Loucy (cell line): ENCODE results near the gene IMPACT.

Experiments used
- H2AFZ ChIP-seq: fragments of 200-600 bp; sonication (generic); 2 replicates; pipeline ENCODE4 v1.6.0; 2016; ENCODE audit warnings: antibody characterized with exemption, mild to moderate bottlenecking, low read length, moderate library complexity
- H3F3A ChIP-seq: fragments of 200-600 bp; 2 replicates; pipeline ENCODE4 v1.6.0; 2016; ENCODE audit warnings: antibody characterized with exemption, low read depth, mild to moderate bottlenecking
- H3K27me3 ChIP-seq: fragments of 200-600 bp; sonication (generic); 2 replicates; pipeline ENCODE4 v1.6.1; 2014; ENCODE audit warnings: low read length, mild to moderate bottlenecking; ENCODE audit not compliant: insufficient read depth, poor library complexity, severe bottlenecking
- H3K36me3 ChIP-seq: fragments of 200-600 bp; sonication (generic); 2 replicates; pipeline ENCODE4 v1.6.1; 2016; ENCODE audit warnings: low read length; ENCODE audit not compliant: insufficient read depth
- H3K4me1 ChIP-seq: fragments of 200-600 bp; sonication (generic); 2 replicates; pipeline ENCODE4 v1.5.1; 2014; ENCODE audit warnings: low read length, mild to moderate bottlenecking; ENCODE audit not compliant: insufficient read depth, poor library complexity, severe bottlenecking
- H3K4me2 ChIP-seq: fragments of 200-600 bp; sonication (generic); 2 replicates; pipeline ENCODE4 v1.6.0; 2014; ENCODE audit warnings: antibody characterized with exemption, low read length, low read depth, mild to moderate bottlenecking; ENCODE audit not compliant: poor library complexity, severe bottlenecking
- H3K4me3 ChIP-seq: fragments of 200-600 bp; sonication (generic); 2 replicates; pipeline ENCODE4 v1.5.1; 2014; ENCODE audit warnings: low read length, mild to moderate bottlenecking, mixed read lengths; ENCODE audit not compliant: poor library complexity, severe bottlenecking
- H3K79me2 ChIP-seq: fragments of 200-600 bp; sonication (generic); 2 replicates; pipeline ENCODE4 v1.6.1; 2014; ENCODE audit warnings: low read length; ENCODE audit not compliant: insufficient read depth
- H3K9ac ChIP-seq: fragments of 200-600 bp; sonication (generic); 2 replicates; pipeline ENCODE4 v1.6.0; 2014; ENCODE audit warnings: mild to moderate bottlenecking, low read depth, low read length, moderate library complexity; ENCODE audit not compliant: poor library complexity, severe bottlenecking
- H3K9me2 ChIP-seq: fragments of 200-600 bp; sonication (generic); replicated peaks from 2 replicates; pipeline ENCODE4 v1.6.1; 2016; ENCODE audit warnings: low read depth, low read length, mixed read lengths
- H3K9me3 ChIP-seq: fragments of 200-600 bp; sonication (generic); 2 replicates; pipeline ENCODE4 v1.6.1; 2014; ENCODE audit warnings: mild to moderate bottlenecking, antibody characterized with exemption, low read length, low read depth; ENCODE audit not compliant: insufficient read depth
- H4K20me1 ChIP-seq: fragments of 200-600 bp; sonication (generic); 2 replicates; pipeline ENCODE4 v1.6.0; 2014; ENCODE audit warnings: antibody characterized with exemption, low read length, mild to moderate bottlenecking; ENCODE audit not compliant: insufficient read depth, poor library complexity, severe bottlenecking
- CTCF ChIP-seq: fragments of 200-600 bp; sonication (generic); conservative IDR thresholded peaks from 2 replicates; pipeline ENCODE4 v1.5.1; 2014; ENCODE audit warnings: mild to moderate bottlenecking, antibody characterized with exemption, low read length
- EZH2phosphoT487 ChIP-seq: fragments of 200-600 bp; IDR thresholded peaks from 2 replicates; pipeline ENCODE4 v1.6.1; 2018; ENCODE audit warnings: antibody characterized with exemption, mild to moderate bottlenecking, moderate library complexity, borderline replicate concordance

IMPACT gene

GRCh38 chr18:24417480-24417879, 9.0 kb upstream of the IMPACT start:
- no peaks in the 10 kb centered on the region for H3F3A ChIP-seq
- H3K4me1 ChIP-seq = peaks cover 3% of the 10 kb centered on the region
- H4K20me1 ChIP-seq = no peaks in the 10 kb centered on the region
- no peaks in the 10 kb centered on the region for H3K9me2 ChIP-seq
- no peaks in the 10 kb centered on the region for H3K79me2 ChIP-seq
- no peak for TF ChIP-seq CTCF
- TF ChIP-seq EZH2phosphoT487 = no peak
- no peak overlapping the region for H3K4me3 ChIP-seq
- no peak overlapping the region for H3K9ac ChIP-seq
- no peak overlapping the region for H3K4me2 ChIP-seq
- H3K36me3 ChIP-seq = no peaks in the 10 kb centered on the region
- H3K27me3 ChIP-seq = no peaks in the 10 kb centered on the region
- H2AFZ ChIP-seq = no peak overlapping the region
- H3K9me3 ChIP-seq = no peaks in the 10 kb centered on the region

DNA sequence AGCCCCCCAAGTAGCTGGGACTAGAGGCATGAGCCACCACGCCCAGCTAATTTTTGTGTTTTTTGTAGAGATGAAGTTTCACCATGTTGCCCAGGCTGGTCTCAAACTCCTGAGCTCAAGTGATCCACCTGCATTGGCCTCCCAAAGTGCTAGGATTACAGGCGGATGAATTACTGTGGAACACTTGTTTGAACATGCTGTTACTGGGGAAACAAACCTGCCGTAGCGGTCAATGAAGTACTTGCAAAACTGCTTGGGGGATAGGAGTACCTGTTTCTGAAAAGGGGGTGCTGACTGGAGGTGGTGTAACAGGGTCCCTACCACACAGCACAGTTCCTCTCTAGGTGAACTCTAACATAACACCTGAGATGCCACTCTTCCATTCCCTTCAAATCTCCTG, 5.9 kb upstream of the IMPACT start:
- Histone ChIP-seq H3K9ac (no peak overlapping the region), H3K4me3 (no peak overlapping the region), H3K4me2 (no peak overlapping the region), H3K9me3 (no peaks in the 10 kb centered on the region), H3K79me2 (no peaks in the 10 kb centered on the region), H3K36me3 (no peaks in the 10 kb centered on the region), H3K27me3 (no peaks in the 10 kb centered on the region), H3K9me2 (no peaks in the 10 kb centered on the region), H2AFZ (no peak overlapping the region), H3K4me1 (peaks cover under 1% of the 10 kb centered on the region), H4K20me1 (no peaks in the 10 kb centered on the region), H3F3A (no peaks in the 10 kb centered on the region)
- TF ChIP-seq EZH2phosphoT487 = no peak
- TF ChIP-seq CTCF = no peak

- Histone ChIP-seq H3K4me3 (no peak overlapping the region), H2AFZ (no peak overlapping the region)
- TF ChIP-seq EZH2phosphoT487 = no peak
Observed at GRCh38 chr18:24421831-24422230, 4.6 kb upstream of the IMPACT start.

GRCh38 chr18:24426073-24426397, 435 bp upstream of the IMPACT start:
- Histone ChIP-seq H3K79me2 (no peaks in the 10 kb centered on the region), H3K9me2 (no peaks in the 10 kb centered on the region), H3K4me3 (no peak overlapping the region), H3K4me2 (no peak overlapping the region), H2AFZ (no peak overlapping the region), H3K27me3 (no peaks in the 10 kb centered on the region), H3K36me3 (no peaks in the 10 kb centered on the region), H3K4me1 (no peaks in the 10 kb centered on the region), H3K9ac (no peak overlapping the region), H3K9me3 (no peaks in the 10 kb centered on the region), H4K20me1 (no peaks in the 10 kb centered on the region), H3F3A (no peaks in the 10 kb centered on the region)
- TF ChIP-seq CTCF (no peak), EZH2phosphoT487 (no peak)

More at GRCh38 chr18:24421831-24422230, 4.6 kb upstream of the IMPACT start:
- Histone ChIP-seq H3K36me3 (no peaks in the 10 kb centered on the region), H3K27me3 (no peaks in the 10 kb centered on the region), H3K4me2 (no peak overlapping the region), H3K9me2 (no peaks in the 10 kb centered on the region), H3K79me2 (no peaks in the 10 kb centered on the region), H3K4me1 (no peaks in the 10 kb centered on the region), H3K9me3 (no peaks in the 10 kb centered on the region), H4K20me1 (no peaks in the 10 kb centered on the region), H3K9ac (no peak overlapping the region), H3F3A (no peaks in the 10 kb centered on the region)
